Mucosa of stomach (tissue), 1 donor: ENCODE results near the gene ACD.
A peak's percentile ranks its signal among the peaks of the same experiment; 100 is the strongest.

Source experiments
- H3K27me3 ChIP-seq: one replicate; pipeline ENCODE4 v1.7.0; 2013; ENCODE audit warnings: mild to moderate bottlenecking, low read length; ENCODE audit not compliant: control insufficient read depth, insufficient read depth
- H3K36me3 ChIP-seq: one replicate; pipeline ENCODE4 v1.7.0; 2013; ENCODE audit warnings: low read length; ENCODE audit not compliant: control insufficient read depth, insufficient read depth
- H3K4me1 ChIP-seq: one replicate; pipeline ENCODE4 v1.7.0; 2013; ENCODE audit warnings: mild to moderate bottlenecking, low read length; ENCODE audit not compliant: control insufficient read depth, insufficient read depth
- H3K4me3 ChIP-seq: one replicate; pipeline ENCODE4 v1.7.0; 2013; ENCODE audit warnings: low read length
- H3K9ac ChIP-seq: one replicate; pipeline ENCODE4 v1.7.0; 2013; ENCODE audit warnings: mild to moderate bottlenecking, low read length, moderate library complexity
- H3K9me3 ChIP-seq: one replicate; pipeline ENCODE4 v1.7.0; 2013; ENCODE audit warnings: mild to moderate bottlenecking, low read length, moderate library complexity; ENCODE audit not compliant: control insufficient read depth
- donor health status: Pancreatic carcinoma.

The ACD gene

DNA sequence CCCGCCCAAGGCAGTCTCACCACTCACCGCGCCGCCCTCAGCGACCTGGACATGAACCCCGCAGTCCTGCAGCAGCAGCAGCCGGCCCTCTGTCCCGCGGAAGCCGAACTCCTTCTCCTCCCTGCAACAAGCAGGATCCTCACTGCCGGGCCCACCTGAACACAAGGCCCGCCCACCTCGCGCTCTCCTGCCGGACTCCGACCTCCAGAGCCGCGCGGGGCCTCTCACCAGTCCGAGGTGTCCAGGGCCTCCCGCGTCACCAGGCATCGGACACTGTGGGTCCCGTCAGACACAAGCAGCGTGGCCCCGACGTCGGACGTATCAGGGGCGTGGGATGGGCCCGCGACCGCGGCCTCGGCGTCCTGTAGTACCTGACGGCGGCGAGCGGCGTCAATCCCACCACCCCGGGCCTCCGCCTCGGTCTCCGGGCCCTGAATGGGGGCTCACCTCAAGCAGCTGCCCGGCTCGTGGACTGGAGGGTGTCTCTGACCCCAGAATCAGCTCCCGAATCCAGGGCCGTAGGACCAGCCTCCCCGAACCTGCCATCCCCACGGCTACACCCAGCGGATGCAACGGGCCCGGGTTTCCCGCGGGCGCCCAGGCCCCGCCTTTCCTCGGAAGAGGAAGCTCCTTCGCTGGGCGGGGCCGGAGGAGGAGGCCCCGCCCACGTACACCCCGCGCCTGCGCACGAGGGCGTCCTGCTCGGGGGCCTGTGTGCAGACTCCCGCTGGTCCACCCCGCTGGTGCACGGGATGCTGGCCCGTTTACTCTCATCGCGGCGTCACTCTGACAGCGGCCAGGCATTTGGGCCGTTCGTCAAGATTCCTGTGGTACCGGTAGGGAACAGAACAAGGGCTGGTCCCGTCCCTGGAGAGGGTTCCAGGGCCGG, at the start of gene ACD:
ACD (minus strand) TSS at position 586 of the 889 bp plus-strand sequence; CDS start at position 546, 40 bp downstream.
- no peaks in the 10 kb centered on the region for H3K9me3 ChIP-seq
- peak within 1 kb of the TSS; percentile 72 for H3K9ac ChIP-seq
- H3K36me3 ChIP-seq, result no peaks in the 10 kb centered on the region
- peaks cover 15% of the 10 kb centered on the region for H3K4me1 ChIP-seq
- H3K4me3 ChIP-seq, result peak within 1 kb of the TSS; percentile 78
- H3K27me3 ChIP-seq, result peaks cover 10% of the 10 kb centered on the region

DNA sequence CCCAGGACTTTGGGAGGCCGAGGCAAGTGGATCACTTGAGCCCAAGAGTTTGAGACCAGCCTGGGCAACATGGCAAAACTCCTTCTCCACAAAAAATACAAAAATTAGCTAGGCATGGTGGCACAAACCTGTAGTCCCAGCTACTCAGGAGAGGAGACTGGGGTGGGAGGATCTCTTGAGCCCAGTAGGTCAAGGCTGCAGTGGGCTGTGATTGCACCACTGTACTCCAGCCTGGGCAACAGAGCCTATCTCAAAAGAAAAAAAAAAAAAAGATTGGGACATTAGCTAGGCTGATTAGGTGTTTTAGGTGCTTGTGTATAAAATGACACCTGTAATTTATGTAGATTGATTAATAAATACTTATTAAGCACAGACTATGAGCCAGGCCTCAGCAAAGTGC, 49.0 kb upstream of the ACD start:
- Histone ChIP-seq H3K4me1 (peaks cover 9% of the 10 kb centered on the region), H3K4me3 (no peak overlapping the region), H3K9ac (no peak overlapping the region), H3K27me3 (no peaks in the 10 kb centered on the region), H3K9me3 (no peaks in the 10 kb centered on the region), H3K36me3 (no peaks in the 10 kb centered on the region)

- Histone ChIP-seq H3K4me3 (no peak overlapping the region), H3K27me3 (no peaks in the 10 kb centered on the region), H3K4me1 (peaks cover 5% of the 10 kb centered on the region), H3K9ac (no peak overlapping the region), H3K36me3 (no peaks in the 10 kb centered on the region), H3K9me3 (no peaks in the 10 kb centered on the region)
Observed at GRCh38 chr16:67708368-67708771, 48.3 kb upstream of the ACD start.

GRCh38 chr16:67707790-67708189, 47.7 kb upstream of the ACD start:
- no peaks in the 10 kb centered on the region for H3K36me3 ChIP-seq
- H3K27me3 ChIP-seq, result no peaks in the 10 kb centered on the region
- no peak overlapping the region for H3K9ac ChIP-seq
- no peak overlapping the region for H3K4me3 ChIP-seq
- peaks cover 5% of the 10 kb centered on the region for H3K4me1 ChIP-seq
- H3K9me3 ChIP-seq, result no peaks in the 10 kb centered on the region

DNA sequence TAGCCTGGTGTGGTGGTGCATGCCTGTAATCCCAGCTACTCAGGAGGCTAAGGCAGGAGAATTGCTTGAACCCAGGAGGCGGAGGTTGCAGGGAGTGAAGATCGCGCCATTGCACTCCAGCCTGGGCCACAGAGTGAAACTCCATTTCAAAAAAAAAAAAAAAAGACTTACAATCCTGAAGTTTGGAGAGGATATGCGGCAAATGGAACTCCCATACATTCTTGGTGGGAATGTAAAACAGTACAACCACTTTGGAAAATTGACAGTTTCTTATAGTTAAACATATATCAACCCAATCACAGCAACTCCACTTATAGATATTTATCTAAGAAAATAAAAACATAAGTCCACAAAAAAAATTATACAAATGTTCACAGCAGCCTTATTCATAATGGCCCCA, 47.1 kb upstream of the ACD start:
- Histone ChIP-seq H3K36me3 (no peaks in the 10 kb centered on the region), H3K27me3 (no peaks in the 10 kb centered on the region), H3K9ac (no peak overlapping the region), H3K4me3 (no peak overlapping the region), H3K9me3 (no peaks in the 10 kb centered on the region), H3K4me1 (peaks cover 5% of the 10 kb centered on the region)

DNA sequence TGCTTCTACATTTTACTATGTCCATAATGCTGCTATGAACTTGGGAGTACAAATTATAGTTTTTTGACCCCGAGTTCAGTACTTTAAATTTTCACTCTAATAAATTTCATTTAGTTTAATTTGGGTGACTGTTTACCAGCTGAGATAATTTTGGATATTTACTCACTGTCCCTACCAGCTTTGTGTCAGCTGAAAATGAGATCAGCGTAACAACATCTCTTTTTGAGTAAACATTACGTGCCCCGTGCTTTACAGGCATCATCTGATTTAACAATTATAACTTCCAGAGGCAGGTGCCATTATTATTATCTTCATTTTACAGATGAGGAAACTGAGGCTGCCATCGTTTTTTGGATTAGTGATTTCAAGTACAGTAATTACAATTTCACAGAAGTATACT, 44.0 kb upstream of the ACD start:
- H3K27me3 ChIP-seq, result no peaks in the 10 kb centered on the region
- no peaks in the 10 kb centered on the region for H3K9me3 ChIP-seq
- H3K9ac ChIP-seq, result no peak overlapping the region

GRCh38 chr16:67703626-67704025, 43.6 kb upstream of the ACD start:
- peaks cover 8% of the 10 kb centered on the region for H3K4me1 ChIP-seq
- H3K36me3 ChIP-seq, result no peaks in the 10 kb centered on the region
- H3K4me3 ChIP-seq, result no peak overlapping the region
- no peaks in the 10 kb centered on the region for H3K9me3 ChIP-seq
- H3K9ac ChIP-seq, result no peak overlapping the region
- H3K27me3 ChIP-seq, result no peaks in the 10 kb centered on the region

More for the DNA sequence above, 44.0 kb upstream of the ACD start:
- peaks cover 5% of the 10 kb centered on the region for H3K4me1 ChIP-seq
- no peak overlapping the region for H3K4me3 ChIP-seq
- H3K36me3 ChIP-seq, result no peaks in the 10 kb centered on the region

- no peaks in the 10 kb centered on the region for H3K36me3 ChIP-seq
- H3K4me3 ChIP-seq, result no peak overlapping the region
- H3K4me1 ChIP-seq, result peaks cover 21% of the 10 kb centered on the region
- no peak overlapping the region for H3K9ac ChIP-seq
- no peaks in the 10 kb centered on the region for H3K9me3 ChIP-seq
- H3K27me3 ChIP-seq, result no peaks in the 10 kb centered on the region
Observed at GRCh38 chr16:67702130-67702529, 42.1 kb upstream of the ACD start.

- Histone ChIP-seq H3K9ac (no peak overlapping the region), H3K9me3 (no peaks in the 10 kb centered on the region), H3K4me1 (peaks cover 21% of the 10 kb centered on the region), H3K36me3 (no peaks in the 10 kb centered on the region), H3K27me3 (no peaks in the 10 kb centered on the region), H3K4me3 (no peak overlapping the region)
Observed at GRCh38 chr16:67701420-67701819, 41.4 kb upstream of the ACD start.

DNA sequence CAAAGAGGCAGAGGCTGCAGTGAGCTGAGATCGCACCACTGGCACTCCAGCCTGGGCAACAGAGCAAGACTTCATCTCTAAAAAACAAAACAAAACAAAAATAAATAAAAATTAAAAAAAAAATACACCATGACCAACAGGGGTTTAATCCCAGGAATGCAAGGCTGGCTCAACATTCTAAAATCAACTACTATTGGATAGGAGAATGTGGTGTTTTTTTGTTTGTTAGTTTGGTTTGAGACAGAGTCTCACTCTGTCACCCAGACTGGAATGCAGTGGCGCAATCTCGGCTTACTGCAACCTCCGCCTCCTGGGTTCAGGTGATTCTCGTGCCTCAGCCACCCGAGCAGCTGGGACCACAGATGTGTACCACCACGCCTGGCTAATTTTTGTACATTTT, 39.2 kb upstream of the ACD start:
- Histone ChIP-seq H3K27me3 (no peaks in the 10 kb centered on the region), H3K9me3 (no peaks in the 10 kb centered on the region), H3K9ac (no peak overlapping the region), H3K4me1 (peaks cover 21% of the 10 kb centered on the region), H3K36me3 (no peaks in the 10 kb centered on the region), H3K4me3 (no peak overlapping the region)

DNA sequence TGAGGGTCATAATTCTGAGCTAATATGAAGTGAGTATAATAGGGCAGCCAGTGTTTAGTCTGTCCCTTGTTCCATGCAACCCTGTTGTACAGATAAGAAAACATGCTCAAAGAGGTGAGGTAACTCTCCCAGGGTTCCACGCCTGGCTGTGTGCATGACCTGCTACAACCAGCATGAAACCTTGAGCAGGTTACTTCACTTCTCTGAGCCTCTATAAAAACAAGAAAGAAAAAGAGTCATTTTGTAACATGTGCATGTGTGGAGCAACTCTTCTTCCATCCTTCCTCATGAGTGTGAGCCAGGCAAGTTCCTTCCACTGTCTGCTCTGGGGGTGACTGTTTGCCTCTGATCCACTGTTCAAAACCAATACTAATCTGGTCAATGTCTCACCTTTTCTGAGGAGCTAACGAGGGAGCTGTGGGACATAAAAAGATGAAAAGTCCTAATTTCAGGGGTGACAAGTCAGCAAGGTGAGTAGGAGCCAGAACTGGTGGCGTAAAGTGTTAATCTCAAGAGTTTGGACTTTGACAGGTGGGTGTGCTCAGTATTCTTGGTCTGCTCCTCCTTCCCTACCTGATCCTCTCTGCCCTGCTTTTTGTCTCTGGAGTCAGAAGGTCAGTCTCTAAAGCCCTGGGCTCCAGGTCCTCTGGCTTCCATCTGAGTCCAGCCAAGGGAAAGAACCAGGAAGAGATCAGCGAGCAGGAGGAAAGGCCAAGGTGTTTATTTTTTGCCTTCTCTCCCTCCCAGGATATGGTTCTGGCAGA, 37.5 kb upstream of the ACD start:
- Histone ChIP-seq H3K4me3 (no peak overlapping the region), H3K4me1 (peaks cover 21% of the 10 kb centered on the region), H3K36me3 (no peaks in the 10 kb centered on the region), H3K9me3 (no peaks in the 10 kb centered on the region), H3K27me3 (no peaks in the 10 kb centered on the region), H3K9ac (no peak overlapping the region)

DNA sequence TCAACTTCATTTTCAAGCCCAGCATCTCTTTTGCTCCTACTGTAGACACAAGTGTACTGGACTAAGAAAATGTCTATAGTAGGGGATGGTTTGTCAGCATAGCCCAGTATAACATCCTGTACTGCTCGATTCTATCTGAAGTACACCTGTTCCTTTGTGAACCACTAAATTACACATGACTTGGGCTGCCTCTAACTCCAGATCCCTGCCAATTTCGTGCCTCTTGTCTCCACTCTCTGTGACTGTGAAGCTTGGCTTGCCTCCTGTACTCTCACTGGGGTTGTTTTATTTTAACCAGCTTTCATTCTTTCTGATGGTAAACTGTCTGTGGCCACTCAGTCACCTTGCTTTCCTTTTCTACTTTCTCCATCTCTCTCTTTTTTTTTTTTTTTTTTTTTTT, 34.6 kb upstream of the ACD start:
- H3K4me1 ChIP-seq, result peaks cover 16% of the 10 kb centered on the region
- no peak overlapping the region for H3K4me3 ChIP-seq
- no peaks in the 10 kb centered on the region for H3K27me3 ChIP-seq
- no peak overlapping the region for H3K9ac ChIP-seq
- no peaks in the 10 kb centered on the region for H3K9me3 ChIP-seq
- H3K36me3 ChIP-seq, result no peaks in the 10 kb centered on the region
